ENCODE data around the gene DLX2. TPM values are rescaled to one million over a fixed set of nuclear protein-coding genes. Genes with fewer than 3 reads are reported as not detected.

DLX2 gene
- total RNA-seq, 2 experiments from 2014 or later, result not detected

DNA sequence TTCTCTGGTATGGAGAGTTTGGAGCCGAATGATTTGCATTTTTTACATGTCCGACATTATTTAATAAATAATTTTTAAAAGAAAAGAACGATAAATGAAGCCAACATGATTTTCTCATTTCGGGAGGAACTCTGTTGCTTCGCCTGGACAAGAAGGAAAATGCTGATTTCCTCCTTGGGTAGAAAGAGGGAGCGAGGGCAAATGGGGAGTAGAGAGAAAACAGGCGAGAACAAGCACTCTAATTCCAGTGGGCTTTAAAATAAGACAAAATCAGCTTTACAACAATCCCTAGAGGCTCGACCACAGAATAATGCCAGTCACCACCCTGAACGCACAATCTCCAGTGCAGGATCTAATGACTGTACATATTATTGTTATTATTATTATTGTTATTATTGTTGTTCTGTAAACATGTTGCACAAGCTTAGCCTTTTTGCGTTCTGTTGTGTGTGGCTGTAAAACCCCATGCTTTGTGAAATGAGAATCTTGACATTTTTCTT, 13.6 kb downstream of the DLX2 start:
- no peaks in the 10 kb centered on the region for H3K9me3 Mint-ChIP-seq
- H3K27me3 Mint-ChIP-seq, result peaks cover 92% of the 10 kb centered on the region
- no peak overlapping the region for H3K27ac Mint-ChIP-seq
- ChIA-PET POLR2A (no interaction called here), CTCF (interaction anchor here (1.6 to 6.5 kb wide), 2 partner anchors 12 to 15 kb away, joined by 8 to 39 read pairs; partner anchors contain the start of gene DLX2)
- peaks cover 53% of the 10 kb centered on the region for H3K4me1 Mint-ChIP-seq
- no peak for DNase-seq
- peaks cover 18% of the 10 kb centered on the region for H3K36me3 Mint-ChIP-seq (ENCODE audit: low read depth)
- no peak overlapping the region for H3K4me3 Mint-ChIP-seq

DNA sequence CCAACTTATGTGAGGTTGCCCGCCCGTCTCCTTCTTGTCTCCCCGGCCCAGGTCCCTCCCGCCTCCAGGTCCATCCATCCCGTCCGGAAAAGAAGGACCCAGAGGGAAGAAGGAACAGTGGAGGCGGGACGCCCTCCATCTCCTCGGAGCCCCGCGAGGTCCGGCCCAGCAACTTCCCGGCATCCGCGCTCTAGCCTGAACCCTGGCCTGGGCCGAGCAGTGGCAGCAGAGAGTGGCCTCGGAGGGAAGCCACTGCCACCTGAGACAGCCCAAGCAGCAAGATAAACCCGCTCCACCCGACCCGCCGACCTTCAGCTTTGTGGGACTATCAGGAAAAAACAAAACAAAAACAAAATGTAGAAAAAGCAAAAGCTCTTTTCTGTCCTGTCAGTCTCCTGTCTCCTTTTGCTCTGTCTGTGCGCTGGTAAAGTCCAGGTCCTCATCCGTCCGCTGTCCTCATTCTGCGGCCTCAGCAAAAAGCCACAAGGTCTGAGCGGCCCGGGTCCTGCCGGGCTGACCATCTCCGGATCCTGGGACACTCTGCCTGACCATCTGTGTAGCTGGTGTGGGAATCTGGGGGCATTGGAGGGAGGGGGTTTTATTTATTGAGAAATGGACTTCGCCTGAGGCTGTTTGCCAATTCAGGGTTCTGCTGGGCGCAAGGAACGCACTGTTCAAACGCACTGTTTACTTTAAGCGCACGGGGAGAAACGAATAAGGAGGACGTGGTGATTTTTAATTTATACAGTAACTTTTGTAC, 14.3 kb downstream of the DLX2 start:
- POLR2A ChIA-PET, result interaction anchor here (1.7 kb wide), 1 partner anchor 13 kb away, joined by 5 read pairs; no protein-coding TSS in a partner anchor
- peaks cover 92% of the 10 kb centered on the region for H3K27me3 Mint-ChIP-seq
- no peak for DNase-seq
- peak overlapping the region; percentile 48 for H3K27ac Mint-ChIP-seq
- peaks cover 21% of the 10 kb centered on the region for H3K36me3 Mint-ChIP-seq (ENCODE audit: low read depth)
- no peaks in the 10 kb centered on the region for H3K9me3 Mint-ChIP-seq
- H3K4me1 Mint-ChIP-seq, result peaks cover 55% of the 10 kb centered on the region
- CTCF ChIA-PET, result interaction anchor here (1.6 to 6.5 kb wide), 2 partner anchors 13 to 16 kb away, joined by 8 to 39 read pairs; partner anchors contain the start of gene DLX2
- H3K4me3 Mint-ChIP-seq, result peak overlapping the region; percentile 44

DNA sequence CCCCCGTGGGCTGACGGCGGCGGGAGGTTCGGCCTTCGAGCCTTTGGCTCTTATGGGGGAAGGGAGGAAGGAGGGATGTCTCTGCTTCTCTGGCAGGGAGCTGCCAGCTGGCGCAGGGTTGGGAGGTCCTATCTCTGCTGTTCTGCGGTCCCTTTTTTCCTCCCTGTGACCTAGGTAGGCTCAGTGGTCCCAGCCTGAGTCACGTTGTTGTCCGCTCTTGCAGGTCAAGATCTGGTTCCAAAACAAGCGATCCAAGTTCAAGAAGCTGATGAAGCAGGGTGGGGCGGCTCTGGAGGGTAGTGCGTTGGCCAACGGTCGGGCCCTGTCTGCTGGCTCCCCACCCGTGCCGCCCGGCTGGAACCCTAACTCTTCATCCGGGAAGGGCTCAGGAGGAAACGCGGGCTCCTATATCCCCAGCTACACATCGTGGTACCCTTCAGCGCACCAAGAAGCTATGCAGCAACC, 14.9 kb downstream of the DLX2 start:
- ChIA-PET CTCF (interaction anchor here (1.6 to 6.5 kb wide), 2 partner anchors 13 to 17 kb away, joined by 8 to 39 read pairs; partner anchors contain the start of gene DLX2), POLR2A (interaction anchor here (1.7 kb wide), 1 partner anchor 14 kb away, joined by 5 read pairs; no protein-coding TSS in a partner anchor)
- no peak for DNase-seq
- H3K9me3 Mint-ChIP-seq, result no peaks in the 10 kb centered on the region
- peak overlapping the region; percentile 48 for H3K27ac Mint-ChIP-seq
- H3K4me1 Mint-ChIP-seq, result peaks cover 55% of the 10 kb centered on the region
- H3K4me3 Mint-ChIP-seq, result peak overlapping the region; percentile 44
- H3K36me3 Mint-ChIP-seq (ENCODE audit: low read depth), result peaks cover 21% of the 10 kb centered on the region
- H3K27me3 Mint-ChIP-seq, result peaks cover 92% of the 10 kb centered on the region

DNA sequence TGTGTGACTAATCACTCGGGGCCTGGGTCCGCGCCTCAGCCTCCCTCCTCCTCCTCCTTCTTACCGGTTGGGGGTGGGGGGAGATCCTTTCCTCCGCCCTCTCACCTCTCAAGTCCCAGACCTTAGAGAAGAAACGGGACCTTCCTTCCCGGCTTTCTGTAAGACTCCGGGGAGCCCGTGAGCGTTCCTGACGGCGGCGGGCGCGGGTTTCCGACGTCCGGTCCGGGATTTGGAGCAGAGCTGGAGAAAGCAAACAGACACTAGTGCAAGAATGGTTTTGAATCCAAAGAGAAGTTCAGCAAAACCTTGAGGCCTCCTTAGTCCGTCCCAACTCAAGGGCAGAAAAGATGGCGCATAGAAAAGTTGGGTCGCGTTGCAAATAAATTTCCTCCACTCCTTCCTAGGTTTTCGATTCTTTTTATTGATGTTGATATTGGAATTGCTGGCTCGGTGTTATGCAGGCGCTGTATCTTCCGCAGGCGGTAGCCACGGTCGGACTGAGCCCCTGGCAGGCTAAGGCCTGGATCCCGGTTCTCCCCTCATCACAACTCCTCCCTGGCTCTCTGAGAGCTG, 15.4 kb downstream of the DLX2 start:
- Mint-ChIP-seq H3K4me1 (peaks cover 61% of the 10 kb centered on the region), H3K4me3 (peak overlapping the region; percentile 44)

DNA sequence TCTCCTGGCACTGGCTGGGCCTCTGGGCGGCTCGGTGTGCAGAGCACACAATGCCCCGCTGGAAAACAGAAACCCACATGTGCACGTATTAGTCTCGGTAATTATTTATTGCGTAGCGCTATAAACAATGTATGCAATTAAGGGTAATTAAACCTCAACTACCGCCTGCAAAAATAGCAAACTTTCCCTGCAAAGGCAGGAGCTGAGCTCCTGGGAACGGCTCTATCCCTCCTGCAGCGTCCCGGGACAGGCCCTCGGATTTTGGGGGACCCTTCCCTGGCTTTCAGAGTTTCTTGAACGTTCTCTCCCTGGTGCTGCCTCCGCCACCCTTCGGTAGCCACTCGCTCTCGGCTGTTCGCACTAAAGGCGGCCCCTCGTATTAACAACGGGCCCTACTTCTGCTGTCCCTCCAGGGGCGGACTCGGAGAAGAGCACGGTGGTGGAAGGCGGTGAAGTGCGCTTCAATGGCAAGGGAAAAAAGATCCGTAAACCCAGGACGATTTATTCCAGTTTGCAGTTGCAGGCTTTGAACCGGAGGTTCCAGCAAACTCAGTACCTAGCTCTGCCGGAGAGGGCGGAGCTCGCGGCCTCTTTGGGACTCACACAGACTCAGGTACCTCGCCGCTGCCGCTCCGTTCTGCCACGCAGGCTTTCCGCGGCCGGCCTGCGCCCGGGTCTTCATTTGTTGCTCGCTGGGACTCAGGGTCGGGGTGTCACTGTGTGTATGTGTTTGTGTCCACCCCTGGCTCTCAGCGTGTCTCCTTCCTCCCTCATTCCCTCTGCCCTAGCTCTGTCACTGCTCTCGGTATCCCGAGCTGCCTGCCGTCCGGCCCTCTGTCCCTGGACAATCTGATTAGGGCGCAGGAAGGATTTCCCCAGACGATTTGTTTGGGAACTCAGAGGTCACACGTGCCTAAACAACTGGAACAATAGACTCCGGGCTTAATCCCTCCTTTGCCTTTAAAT, 16.2 kb downstream of the DLX2 start:
- Mint-ChIP-seq H3K4me3 (peak overlapping the region; percentile 30), H3K4me1 (peaks cover 62% of the 10 kb centered on the region), H3K27ac (peak overlapping the region; percentile 54), H3K36me3 (ENCODE audit: low read depth) (peaks cover 25% of the 10 kb centered on the region), H3K9me3 (no peaks in the 10 kb centered on the region), H3K27me3 (peaks cover 92% of the 10 kb centered on the region)
- DNase-seq, result peak; percentile 64
- POLR2A ChIA-PET, result interaction anchor here (0.9 to 1.7 kb wide), 2 partner anchors 15 to 164 kb away, joined by 3 to 5 read pairs; partner anchors contain the start of gene HAT1
- CTCF ChIA-PET, result interaction anchor here (0.5 to 6.5 kb wide), 6 partner anchors 10 to 162 kb away, joined by 3 to 39 read pairs (median 4); partner anchors contain the start of gene DLX2

More for the DNA sequence above, 15.4 kb downstream of the DLX2 start:
- ChIA-PET POLR2A (interaction anchor here (1.7 kb wide), 1 partner anchor 15 kb away, joined by 5 read pairs; no protein-coding TSS in a partner anchor), CTCF (interaction anchor here (0.7 to 6.5 kb wide), 5 partner anchors 10 to 19 kb away, joined by 3 to 39 read pairs (median 8); partner anchors contain the start of gene DLX2)
- Mint-ChIP-seq H3K27ac (peak overlapping the region; percentile 54), H3K27me3 (peaks cover 92% of the 10 kb centered on the region), H3K9me3 (no peaks in the 10 kb centered on the region), H3K36me3 (ENCODE audit: low read depth) (peaks cover 23% of the 10 kb centered on the region)
- DNase-seq, result no peak

DNA sequence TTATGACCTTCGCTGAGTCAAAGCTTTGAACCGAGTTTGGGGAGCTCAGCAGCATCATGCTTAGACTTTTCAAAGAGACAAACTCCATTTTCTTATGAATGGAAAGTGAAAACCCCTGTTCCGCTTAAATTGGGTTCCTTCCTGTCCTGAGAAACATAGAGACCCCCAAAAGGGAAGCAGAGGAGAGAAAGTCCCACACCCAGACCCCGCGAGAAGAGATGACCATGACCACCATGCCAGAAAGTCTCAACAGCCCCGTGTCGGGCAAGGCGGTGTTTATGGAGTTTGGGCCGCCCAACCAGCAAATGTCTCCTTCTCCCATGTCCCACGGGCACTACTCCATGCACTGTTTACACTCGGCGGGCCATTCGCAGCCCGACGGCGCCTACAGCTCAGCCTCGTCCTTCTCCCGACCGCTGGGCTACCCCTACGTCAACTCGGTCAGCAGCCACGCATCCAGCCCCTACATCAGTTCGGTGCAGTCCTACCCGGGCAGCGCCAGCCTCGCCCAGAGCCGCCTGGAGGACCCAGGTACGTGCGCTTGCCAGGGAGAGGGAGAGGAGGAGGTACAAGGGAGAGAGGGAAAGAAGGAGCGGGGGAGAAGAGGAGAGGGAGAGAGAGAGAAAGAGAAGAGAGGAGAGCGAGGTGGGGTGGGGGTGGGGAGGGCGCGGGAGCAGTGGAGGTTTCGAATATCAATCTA, 17.1 kb downstream of the DLX2 start, which contains the start of gene DLX1:
Gene DLX1 (plus strand): TSS at position 48 of the 700 bp plus-strand sequence. CDS start 171 bp downstream, at position 219.
- Mint-ChIP-seq H3K36me3 (ENCODE audit: low read depth) (peaks cover 27% of the 10 kb centered on the region), H3K27me3 (peaks cover 94% of the 10 kb centered on the region), H3K9me3 (no peaks in the 10 kb centered on the region), H3K27ac (peak within 1 kb of the TSS; percentile 8), H3K4me1 (peaks cover 62% of the 10 kb centered on the region), H3K4me3 (peak within 1 kb of the TSS; percentile 74)
- CTCF ChIA-PET, result interaction anchor here (0.5 to 6.5 kb wide), 6 partner anchors 15 to 382 kb away, joined by 3 to 39 read pairs (median 4); partner anchors contain the start of gene DLX2
- POLR2A ChIA-PET, result interaction anchor here (0.6 to 1.0 kb wide), 3 partner anchors 8 to 163 kb away, joined by 3 to 4 read pairs (median 3); partner anchors contain the start of gene HAT1
- DNase-seq, result no peak

DNA sequence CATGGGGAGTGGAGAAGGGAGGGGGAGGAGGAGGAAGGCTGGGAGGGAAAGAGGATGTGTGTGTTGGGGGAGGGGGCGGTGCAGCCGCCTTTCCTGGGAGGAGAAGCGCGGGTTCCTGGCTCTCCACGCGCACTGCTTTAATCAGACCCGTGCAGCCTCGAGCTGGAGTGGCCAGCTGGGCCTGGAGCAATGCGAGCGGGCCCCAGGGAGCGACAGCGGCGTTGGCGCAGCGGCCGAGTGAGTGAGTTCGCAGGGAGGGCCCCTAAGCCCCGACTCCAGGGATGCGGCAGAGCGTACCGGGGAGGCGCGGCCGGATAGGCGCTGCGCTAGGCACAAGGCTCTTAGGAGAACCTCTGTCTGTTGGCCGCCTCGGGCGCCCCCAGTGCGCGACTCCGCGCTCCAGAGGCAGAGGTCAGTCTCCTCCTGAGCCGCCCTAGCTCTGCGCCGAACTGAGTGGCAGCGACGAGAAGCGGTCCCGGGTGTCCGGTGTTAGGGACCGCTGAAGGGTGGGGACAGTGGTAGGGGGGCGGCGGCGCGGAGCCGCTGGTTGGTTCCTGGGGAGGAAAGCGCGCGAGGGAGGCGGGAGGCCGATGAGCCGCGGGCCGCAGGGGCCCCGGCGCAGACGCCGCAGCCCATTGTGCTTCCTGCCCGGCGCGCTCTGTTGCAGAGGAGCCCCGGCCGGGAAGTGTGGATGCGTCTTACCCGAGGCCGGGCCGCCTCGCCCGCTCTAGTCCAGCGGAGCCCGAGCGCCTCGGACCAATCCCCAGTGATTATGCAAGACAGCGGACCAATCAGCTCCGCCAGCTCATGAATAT, 17.8 kb downstream of the DLX2 start:
- Mint-ChIP-seq H3K27me3 (peaks cover 94% of the 10 kb centered on the region), H3K9me3 (no peaks in the 10 kb centered on the region), H3K4me3 (peak overlapping the region; percentile 74), H3K36me3 (ENCODE audit: low read depth) (peaks cover 32% of the 10 kb centered on the region), H3K27ac (peak overlapping the region; percentile 8), H3K4me1 (peaks cover 67% of the 10 kb centered on the region)
- DNase-seq, result peak; percentile 68
- ChIA-PET POLR2A (interaction anchor here (0.6 to 1.0 kb wide), 3 partner anchors 9 to 163 kb away, joined by 3 to 4 read pairs (median 3); partner anchors contain the start of gene HAT1), CTCF (interaction anchor here (0.8 to 6.5 kb wide), 4 partner anchors 16 to 381 kb away, joined by 4 to 39 read pairs (median 8); partner anchors contain the start of gene DLX2)

DNA sequence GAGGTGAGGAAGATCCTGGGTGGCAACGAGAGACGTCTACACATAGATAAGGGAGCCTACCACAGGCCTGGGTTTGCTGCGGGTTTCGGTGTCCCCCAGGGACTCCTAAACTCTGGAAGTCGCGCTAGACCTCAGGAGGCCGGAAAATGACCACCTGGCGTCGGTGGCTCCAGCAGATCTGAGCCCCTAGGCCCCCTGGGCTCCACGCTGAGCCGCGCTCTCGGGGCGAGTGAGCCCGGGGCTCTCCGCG, 18.4 kb downstream of the DLX2 start:
- CTCF ChIA-PET, result interaction anchor here (6.5 kb wide), 1 partner anchor 17 kb away, joined by 39 read pairs; the partner anchor contains the start of gene DLX2
- Mint-ChIP-seq H3K27ac (no peak overlapping the region), H3K27me3 (peaks cover 94% of the 10 kb centered on the region)

DNA sequence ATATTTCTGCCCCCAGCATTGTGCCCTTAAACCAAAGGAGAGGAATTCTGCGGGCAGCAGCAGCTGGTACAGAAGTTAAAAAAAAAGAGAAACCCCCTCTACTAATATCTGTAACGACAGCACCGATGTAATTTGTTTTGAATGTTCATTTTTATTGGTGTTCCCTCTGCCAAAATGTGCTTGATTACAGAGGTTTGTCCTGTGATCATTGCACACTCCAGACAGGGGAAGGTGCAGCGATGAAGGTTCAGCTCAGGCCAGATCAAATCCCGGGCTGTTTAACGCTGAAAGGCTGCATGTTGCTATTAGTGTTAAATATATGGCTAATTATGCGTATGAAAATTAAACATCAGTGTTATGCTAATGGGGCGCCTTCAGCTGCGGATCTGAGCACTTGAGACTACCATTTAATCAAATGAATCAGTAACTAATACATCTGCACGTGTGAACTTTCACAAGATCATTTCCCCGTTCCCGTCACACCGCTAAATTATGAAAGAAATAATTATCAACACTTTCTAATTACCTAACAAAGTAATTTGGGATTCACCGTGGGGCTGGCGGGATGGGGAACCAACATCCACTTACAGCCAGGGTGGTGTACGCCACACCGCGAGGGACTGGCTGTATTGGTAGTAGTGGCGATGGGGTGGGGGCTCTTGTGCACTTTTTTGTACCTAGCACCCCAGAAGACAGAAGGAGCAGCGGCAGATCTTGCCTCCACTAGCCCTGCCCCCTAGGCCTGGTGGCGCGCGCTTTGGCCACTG, 18.9 kb downstream of the DLX2 start:
- Mint-ChIP-seq H3K4me1 (peaks cover 68% of the 10 kb centered on the region), H3K27me3 (peaks cover 96% of the 10 kb centered on the region), H3K36me3 (ENCODE audit: low read depth) (peaks cover 34% of the 10 kb centered on the region), H3K27ac (peak overlapping the region; percentile 36), H3K9me3 (no peaks in the 10 kb centered on the region), H3K4me3 (peak overlapping the region; percentile 74)
- DNase-seq, result no peak
- CTCF ChIA-PET, result interaction anchor here (1.5 to 6.5 kb wide), 2 partner anchors 17 to 20 kb away, joined by 3 to 39 read pairs; partner anchors contain the start of gene DLX2
- POLR2A ChIA-PET, result interaction anchor here (1.6 to 4.1 kb wide), 2 partner anchors 15 to 19 kb away, joined by 4 to 17 read pairs; partner anchors contain the start of gene DLX2

More for the DNA sequence above, 18.4 kb downstream of the DLX2 start:
- H3K36me3 Mint-ChIP-seq (ENCODE audit: low read depth), result peaks cover 34% of the 10 kb centered on the region
- peaks cover 68% of the 10 kb centered on the region for H3K4me1 Mint-ChIP-seq
- POLR2A ChIA-PET, result no interaction called here
- DNase-seq, result no peak
- H3K4me3 Mint-ChIP-seq, result peak overlapping the region; percentile 74
- no peaks in the 10 kb centered on the region for H3K9me3 Mint-ChIP-seq

Data from activated CD4-positive, alpha-beta memory T cell treated with anti-CD3 and anti-CD28 coated beads, Interleukin-2, amount 10 ng/mL, durations not matched to agents 7 days and 5 days (primary cell).